LoVo (cell line): ENCODE measurements around the gene DIP2B.

Experiments used
- DNase-seq: peaks from one replicate; pipeline ENCODE4 v3.0.0-alpha.2; 2016; ENCODE audit warnings: low spot score

DIP2B gene

DNA sequence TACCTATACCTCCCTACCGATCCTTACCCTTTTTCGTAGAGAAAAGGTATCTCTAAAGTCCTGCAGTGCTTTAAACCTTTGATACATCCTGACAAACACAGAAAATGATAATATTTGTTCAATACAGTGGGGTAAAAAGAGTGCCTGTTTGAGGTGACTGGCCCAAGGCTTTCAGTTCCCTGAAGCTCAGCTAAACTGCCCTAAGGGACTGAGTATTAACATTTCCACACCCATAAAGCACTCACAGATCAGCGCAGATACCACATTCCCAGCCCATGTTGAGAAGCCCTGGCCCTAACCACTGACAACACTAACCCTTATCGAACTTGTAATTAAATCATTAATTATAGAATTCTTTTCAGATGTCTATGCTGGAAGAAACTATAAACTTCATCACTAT lies 108.7 kb downstream of the DIP2B start:
- no peak for DNase-seq

DNA sequence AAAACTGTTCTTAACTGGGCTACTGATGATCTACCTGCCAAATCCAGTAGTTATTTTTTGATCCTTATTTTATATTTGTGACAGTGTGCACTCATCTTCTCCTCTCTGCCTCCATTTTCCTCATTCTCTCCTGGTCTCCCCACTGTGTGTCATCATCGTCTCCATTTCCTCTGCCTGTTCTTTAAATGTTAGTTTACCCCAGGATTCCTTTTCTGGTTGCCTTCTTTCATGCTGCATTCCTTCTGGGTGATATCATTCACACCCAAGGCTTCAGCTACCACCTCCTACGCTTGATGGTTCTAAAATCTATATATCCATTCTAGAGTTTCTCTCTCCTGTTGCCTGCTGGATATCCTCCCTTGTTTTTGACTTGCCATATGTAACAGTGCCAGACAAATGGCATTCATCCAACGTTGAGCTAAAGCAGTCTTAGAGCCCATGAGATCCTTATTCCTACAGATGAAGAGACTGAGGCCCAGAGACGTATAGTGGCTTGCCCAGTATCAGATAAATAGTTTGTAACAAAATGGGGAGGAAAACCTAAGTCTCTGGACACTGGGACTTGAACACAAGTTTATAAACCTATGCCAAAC lies 109.5 kb downstream of the DIP2B start:
- no peak for DNase-seq

DNA sequence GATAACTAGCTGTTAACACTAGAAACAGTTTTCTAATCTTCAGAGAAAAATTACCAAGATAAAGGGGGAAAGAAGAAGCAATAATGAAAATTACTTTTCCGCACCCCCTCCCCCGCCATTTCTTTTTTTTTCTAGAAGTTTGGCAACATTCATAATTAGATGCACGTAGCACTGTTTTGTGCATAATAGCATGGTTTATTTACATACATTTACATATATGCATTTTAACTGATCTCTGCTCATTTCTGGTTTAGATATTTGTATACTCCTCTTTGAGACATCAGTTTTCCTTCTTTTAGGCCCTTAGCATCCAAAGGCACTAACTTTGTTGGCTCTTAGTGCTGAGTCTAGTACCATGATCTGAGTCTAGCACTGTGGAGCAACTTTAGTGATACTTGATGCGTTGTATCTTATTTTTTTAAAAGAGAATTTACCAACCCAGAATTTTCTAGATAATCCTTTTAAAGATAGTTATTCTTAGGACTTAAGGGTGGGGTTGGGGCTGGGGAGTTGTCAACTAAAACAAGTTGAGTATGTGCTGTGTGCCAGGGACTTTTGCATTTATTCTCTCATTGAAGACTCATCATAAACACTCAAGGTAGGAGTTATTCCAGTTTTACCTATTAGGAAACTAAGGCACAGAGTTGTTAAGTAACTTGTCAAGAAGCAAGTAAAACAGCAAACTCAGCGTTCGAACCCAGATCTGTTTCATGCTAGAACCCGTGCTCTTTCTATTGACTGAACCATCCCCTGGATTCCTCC lies 110.5 kb downstream of the DIP2B start:
- DNase-seq = no peak

DNA sequence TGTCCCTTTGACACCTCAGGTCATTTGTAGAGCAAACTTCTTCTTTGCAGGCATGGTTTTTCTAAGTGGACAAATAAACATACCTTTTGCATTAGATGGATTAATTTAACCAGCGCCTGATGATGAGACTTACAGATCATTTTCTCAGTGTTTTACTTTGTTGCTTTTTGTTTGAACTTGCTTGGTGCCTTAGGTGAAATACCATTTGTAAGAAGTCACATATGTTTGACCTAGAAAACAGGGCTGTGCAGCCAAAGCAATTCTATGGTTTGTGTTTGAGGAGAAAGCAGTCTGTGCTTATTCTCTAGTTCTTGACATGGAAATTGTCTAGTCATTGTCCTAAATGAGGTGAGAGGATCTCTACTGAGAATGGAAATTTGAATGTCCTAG lies 111.1 kb downstream of the DIP2B start:
- DNase-seq = no peak

DNA sequence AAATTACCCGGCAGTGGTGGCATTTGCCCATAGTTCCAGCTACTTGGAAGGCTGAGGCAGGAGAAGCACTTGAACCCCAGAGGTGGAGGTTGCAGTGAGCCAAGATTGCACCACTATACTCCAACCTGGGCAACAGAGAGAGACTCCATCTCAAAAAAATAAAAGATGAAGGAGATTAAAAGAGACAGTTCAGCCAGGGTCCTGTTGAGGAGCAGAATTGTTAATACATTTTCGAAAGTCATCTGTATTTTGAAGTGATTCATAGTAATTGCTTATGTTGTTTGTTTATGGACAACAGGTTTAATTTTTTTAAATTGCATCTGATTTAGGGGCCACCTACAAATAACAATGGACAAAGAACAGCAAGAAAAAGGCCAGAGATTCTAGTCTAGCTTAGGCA lies 112.9 kb downstream of the DIP2B start:
- DNase-seq = no peak

DNA sequence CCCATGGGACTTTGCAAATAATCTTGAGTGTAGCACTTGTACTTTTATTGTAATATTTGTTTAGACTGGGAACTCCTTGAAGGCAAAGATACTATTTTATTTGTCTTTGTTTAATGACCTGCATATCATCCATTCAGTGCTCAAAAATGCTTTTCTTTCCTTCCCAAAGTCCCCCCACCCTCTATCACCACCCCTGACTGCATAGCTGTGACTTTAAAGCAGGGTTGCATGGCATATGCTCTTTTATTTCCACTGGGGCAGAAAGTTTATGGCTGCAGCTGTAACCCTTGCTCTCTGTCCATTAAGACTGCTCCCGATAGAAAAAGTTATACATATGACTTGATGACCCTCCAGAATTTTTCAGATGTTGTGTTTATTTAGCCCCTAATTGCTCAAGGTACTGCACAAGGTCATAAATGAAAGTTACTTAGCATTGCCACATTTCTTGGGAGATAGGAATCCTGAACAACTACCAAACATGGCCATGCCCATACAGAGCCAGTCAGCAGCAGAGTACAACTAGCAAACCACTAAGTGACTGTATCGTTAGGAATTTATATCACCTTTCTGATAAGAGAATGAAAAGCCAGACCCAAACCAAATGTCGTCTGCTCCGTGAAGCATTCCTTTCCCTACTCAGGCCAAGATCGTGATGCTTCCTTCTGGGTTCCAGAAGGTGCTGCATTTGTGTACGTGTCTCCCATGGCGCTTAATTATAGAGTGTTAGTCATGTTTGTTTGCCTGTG lies 114.3 kb downstream of the DIP2B start:
- peak; percentile 97 for DNase-seq

DNA sequence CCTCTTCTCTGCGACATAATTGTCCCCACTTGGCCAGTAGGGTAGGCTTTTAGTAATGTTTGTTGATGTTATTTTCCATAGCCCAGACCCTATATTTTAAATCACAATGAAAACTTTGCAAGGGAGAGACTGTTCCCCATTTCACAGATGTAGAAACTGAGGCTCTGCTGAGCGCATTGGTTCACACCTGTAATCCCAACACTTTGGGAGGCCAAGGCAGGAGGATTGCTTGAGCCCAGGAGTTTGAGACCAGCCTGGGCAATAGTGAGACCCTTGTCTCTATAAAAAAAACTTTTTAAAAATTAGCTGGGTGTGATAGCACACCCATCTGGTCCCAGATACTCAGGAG lies 114.8 kb downstream of the DIP2B start:
- DNase-seq = no peak

DNA sequence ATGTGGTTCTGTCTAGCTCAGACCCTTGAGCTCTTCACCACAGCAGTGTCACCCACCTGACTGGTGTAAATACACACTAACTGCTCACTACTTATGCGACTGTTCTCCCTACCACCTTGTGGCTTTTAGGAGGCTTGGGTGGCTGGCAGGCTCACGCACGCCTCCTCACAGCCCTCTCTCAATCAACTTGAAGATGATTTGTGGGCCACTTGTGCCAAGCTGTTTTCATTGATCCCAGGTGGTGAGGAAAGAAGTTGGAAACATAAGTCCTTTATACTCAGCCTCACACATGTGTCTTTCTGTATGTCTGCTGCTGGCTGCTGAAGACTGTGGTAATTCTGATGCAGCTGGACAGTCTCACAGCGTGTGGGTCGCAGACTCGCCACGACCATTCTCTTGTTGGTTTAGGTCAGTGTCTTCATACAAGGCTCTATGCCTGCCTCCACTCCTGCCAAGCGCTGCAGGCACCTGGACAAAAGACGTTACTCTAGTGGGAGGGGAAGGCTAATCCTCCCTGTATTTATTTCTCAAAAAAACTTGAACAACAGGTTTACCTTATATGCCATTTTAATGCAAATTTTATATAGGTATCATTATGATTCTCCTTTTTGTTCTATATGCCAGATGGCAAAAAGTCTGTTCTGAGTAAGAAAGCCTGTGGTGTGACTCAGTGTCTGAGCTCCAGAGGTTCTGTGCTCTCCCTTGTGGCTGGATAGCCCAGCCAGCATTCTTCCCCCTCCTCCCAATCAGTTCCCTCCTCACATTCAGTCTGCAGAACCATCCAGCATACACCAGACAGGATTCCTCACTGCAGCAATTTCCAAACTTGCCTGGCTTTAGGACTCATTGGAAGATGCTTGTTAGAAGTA lies 115.6 kb downstream of the DIP2B start:
- DNase-seq = peak; percentile 20

DNA sequence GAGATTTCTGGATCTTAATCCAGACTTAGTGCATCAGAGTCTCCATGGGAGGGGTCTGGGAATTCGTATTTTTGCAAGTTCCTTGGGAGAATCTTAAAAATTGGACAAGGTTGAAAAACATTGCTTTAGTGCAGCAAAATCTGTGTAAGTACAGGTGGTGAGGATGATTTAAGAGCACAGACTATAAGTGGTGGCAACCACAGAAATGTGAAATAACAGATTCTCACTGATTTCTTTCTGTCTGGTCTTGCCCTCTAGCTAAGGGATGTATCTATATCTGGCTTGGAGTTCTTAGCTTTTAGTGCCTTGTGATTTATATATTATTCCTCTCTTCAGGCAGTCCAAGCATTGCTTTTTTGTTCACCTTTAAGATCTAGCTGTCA lies 116.2 kb downstream of the DIP2B start:
- no peak for DNase-seq

DNA sequence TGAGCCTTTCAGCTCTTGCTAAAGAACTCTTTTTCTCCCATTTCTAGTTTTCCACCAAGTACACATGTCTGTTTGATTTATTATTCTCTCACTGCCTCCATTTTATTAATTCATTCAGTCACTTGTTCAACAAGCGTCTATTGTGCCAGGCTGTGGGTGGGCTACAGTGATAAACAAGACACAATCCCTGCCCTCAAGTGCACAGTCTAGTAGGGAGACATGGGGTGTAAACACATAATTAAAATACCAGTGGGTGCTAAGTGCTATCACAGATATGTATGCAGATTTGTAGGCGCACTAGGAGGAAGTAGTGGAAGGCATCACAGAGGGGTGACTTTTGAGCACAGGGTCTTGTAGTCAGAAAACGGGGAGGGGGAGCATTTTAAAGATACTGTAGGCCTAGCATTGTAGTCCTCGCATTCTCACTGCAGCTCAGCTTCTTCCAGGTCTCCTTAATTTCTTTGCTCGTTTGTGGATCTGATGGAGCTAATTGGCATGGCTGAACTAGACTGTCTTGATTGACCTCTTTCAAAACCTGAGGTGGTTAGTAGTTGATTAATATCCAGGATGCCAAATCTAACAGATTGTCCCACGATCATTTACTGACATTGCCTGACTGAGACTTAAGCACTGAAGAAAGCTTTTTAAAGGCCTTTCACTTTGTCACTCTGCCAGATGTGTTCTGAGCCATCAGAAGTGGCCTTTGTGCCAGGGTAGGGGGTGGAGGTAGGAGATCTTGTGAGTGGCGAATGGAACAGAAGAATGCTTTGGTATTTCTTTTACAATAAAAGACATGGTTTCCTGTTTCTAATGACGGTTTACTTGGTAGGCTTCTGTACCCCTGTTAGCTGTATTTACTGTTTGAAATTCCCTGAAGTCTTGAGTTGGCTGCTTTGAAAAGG lies 116.9 kb downstream of the DIP2B start:
- DNase-seq = peak; percentile 32

DNA sequence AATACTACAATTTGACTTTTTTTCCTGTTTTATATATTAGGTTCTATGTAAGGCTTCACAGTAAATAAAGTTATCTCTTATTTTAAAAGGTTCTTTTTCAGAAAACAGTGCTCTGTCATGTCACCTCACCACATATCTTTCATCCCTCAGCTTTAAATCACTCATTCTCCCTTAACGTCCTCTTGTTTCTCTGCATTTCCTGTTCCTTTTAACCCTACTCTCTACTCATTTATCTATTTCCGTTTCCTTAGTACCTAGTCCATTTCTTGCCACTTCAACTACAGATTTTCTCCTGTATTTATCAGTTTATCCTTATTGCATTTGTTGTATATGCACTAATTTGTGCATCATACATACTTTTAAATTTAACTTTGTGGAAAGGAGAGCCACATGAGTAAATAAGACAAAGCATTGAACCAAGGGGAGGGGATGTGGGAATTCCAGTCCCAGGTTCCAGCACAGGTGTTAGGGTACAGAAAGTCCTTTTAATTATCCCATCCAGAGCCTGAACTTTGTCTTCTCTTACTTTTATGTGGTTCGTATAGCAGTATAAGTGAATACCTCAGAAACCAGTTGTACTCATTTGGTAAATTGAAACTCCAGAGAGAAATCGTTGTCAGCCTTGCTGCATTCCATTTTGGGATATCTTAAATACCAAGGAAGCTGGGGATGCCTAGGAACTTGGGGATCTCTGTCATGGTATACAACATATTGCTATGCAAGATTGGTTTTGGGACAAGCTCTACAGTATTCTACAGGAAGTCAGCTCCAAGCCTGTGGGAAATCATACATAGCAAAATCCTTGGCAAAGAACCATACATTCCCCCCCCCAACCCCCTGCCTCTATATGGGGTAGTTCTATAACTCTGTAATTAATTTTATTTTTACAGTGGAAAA lies 120.5 kb downstream of the DIP2B start:
- no peak for DNase-seq

DNA sequence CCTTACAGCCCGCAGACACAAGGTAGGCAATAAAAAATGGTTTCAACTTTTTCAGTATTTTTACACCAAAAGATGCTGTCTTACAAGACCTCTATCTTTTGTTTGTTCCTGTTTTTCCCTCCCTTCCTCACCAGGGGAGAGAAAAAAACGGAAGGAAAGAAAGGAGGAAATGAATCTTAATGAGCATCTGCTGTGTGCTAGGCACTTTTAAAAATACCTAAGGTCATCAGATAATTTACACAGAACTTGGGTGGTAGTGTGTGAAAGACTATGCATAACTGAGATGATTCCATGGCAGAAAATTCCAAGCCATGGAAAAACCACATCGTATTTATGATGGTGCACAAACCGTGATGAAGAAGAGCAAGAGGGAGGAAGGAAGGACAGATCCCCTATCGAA lies 121.2 kb downstream of the DIP2B start:
- DNase-seq = no peak

DNA sequence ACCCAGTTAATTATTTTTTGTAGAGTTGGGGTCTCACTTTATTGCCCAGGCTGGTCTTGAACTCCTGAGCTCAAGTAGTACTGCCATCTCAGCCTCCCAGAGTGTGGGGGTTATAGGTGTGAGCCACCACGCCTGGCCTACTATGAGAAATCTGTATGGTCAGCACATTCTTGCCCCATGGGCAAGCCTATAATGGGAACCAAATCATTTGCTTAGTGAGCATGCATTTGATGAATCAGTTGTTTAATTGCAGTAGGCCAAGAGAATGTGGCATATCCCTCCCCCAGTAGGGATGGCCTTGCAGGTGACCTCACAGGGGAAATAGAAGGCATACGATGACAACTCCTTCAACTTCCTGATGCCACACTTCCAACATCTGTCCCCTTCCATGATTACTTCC lies 122.7 kb downstream of the DIP2B start:
- DNase-seq = no peak

DNA sequence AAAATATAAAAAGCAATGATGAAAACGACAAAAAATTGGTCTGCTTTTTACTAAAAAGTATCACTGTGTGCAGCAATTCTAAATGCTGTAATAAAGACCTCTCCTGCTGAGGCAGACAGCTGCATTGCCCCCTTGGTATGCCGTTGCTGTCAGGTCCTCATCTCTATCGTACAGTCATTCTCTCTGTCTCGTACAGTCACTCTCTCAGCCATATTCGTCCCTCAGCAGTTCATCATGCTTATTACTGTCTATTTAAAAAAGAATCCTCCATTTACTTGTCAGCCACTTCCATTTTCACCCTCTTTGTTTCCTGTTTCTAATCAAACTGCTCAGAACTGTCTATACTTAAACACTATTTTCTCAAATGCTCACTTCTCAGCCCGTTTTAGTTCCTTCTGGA lies 123.6 kb downstream of the DIP2B start:
- no peak for DNase-seq

DNA sequence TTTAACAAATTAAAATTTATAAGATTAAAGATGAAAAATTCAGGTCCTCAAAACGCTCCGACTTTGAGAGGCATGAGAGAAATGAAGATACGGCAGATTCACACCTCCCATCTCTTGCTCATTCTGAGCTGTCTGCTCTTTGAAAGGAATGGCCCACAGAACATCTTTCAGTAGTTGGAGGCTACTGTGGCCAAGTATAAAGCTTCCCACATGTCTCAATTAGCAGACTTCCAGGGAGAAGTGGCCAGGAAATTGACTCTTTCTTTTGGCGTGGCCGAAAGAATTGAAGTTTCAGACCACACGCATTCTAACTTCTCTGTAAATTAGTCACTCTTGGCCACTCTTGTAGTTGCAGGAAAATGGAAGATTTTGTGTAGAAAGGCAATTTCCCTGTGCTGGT lies 129.2 kb downstream of the DIP2B start:
- DNase-seq = no peak

DNA sequence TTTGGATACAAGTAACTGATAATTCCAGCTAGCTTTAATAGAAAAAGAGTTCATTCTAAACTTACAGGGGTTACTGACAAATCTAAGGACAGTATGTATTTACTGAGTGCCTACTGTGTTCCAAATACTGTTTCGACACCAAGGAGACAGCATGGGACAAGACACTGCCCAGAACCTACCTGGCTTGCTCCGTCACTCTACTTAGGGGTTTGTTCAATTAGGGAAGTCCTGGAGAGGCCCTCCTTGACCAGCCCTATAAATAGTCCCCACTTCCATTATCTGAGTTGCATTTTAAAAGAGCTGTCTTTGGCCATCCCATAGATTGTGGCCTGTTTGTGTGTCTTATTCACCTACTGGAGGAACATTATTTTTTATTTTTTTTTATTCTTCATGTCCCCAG lies 129.6 kb downstream of the DIP2B start:
- no peak for DNase-seq

DNA sequence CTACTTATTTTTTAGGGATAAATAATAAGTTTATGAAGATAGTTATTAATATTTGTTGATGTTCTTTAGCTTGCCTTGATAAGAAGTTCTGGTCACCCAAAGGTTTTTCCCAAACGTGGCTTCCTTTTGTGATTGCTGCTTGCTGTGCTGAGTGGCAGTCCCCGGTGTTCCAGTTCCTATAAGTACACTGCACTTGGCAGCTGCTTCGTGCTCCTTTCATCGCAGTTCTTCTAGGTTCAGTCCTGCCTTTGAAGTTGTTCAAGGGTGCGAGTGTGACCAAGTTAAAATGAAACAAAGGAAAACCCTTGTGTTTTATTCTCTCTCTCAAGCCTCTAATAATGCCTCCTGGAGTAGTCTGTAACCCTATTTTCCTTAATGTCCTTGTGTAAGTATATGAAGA lies 130.6 kb downstream of the DIP2B start:
- DNase-seq = no peak

DNA sequence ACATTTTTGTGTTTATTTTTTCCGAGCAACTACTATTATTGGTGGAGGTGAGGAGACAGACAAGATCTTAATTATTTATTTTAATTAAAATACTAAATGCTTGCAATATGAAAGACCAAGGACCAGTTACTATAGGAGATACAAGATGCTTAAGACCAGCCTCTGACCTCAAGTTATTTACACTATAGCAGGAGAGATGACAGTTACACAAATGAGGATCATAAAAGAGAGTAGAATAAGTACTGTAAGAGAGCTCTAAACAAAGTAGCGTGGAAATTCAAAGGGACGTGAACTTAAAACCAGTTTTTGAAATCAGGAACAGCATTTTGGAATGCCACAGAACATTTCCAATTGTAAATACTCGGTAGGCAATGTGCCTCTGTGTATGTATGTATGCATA lies 131.1 kb downstream of the DIP2B start:
- DNase-seq = no peak

DNA sequence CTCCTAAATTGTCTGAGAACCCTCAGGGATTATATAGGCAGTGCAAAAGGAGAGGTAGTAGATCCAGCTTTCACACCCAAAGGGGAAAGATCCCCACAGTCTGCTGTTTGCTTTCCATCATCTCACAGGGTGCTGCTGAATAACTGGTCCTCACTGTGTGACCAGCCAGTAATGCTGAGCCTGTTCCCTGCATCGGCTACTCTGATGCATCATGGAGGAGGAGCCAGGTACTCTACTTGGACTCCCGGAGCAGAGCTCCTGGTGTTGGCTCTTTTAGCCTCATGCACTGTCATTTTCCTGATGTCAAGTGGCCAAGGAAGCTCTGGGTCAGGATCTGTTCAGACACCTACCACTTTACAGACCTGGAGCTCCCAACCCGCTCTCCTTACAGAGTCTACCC lies 131.7 kb downstream of the DIP2B start:
- no peak for DNase-seq

DNA sequence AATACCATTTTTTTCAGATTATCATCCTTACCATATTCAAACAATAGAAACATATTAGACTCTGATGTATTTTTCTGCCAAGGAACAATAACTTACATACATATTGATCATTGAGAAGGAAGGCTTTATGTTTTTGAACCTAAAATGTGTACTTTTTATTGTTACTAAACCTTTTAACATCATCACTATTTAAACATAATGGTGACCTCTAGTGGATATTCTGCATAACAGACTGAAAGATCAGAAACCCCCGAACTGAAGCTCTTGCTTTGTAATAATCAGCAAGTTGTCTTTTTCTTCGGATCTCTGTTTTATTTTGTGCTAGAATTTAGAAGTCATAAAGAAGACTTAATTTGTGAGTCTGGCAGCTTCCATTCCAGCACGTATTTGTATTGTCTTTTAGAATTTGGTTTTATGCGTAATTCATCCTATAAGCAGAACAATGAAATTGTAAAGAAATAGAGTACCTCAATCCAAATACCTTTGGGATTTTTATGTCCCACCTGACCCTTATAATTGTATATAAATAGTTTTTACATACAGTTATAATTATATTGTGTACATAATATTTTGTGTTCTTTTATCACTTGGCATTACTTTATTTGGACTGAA lies 133.2 kb downstream of the DIP2B start:
- peak; percentile 78 for DNase-seq
